Activated naive CD4-positive, alpha-beta T cell treated with anti-CD3 and anti-CD28 coated beads, Interleukin-2, amount 50 U/mL, for 72 hours (primary cell): Measurements from ENCODE around the gene OR4N2. TPM values are rescaled to one million over a fixed set of nuclear protein-coding genes. Genes with fewer than 3 reads are reported as not detected.
"Not testable (repeated sequence)": the region's sequence is repeated elsewhere in the genome, so short reads cannot be mapped to it uniquely, and the experiment has no call there.

Experiments
- ATAC-seq, 2 donors: fragments of 150-1000 bp; cut with Tn5 transposase; 2 replicates each; pipeline ENCODE4 v1.10.0; 2021; ENCODE audit warnings: mild to moderate bottlenecking in 2 of 2, moderate library complexity in 2 of 2
- DNase-seq, 2 donors: peaks; one replicate each; pipeline ENCODE4 v3.0.0; 2021 to 2022; ENCODE audit warnings: low spot score in 2 of 2
- H3K27ac Mint-ChIP-seq, 2 donors: one replicate each; pipeline ENCODE4 v1.8.0; 2022; ENCODE audit warnings: mild to moderate bottlenecking in 2 of 2, mixed read lengths in 2 of 2
- H3K36me3 Mint-ChIP-seq, 2 donors: one replicate each; pipeline ENCODE4 v1.8.0; 2022; ENCODE audit warnings: mixed read lengths in 2 of 2
- H3K9me3 Mint-ChIP-seq, 2 donors: one replicate each; pipeline ENCODE4 v1.8.0; 2022; ENCODE audit warnings: mixed read lengths in 2 of 2
- total RNA-seq, 2 donors: library from RNA; stranded (reverse); gene quantifications; one replicate each; pipeline ENCODE4 v1.2.3, GENCODE V29; 2022

The OR4N2 gene, protein sequence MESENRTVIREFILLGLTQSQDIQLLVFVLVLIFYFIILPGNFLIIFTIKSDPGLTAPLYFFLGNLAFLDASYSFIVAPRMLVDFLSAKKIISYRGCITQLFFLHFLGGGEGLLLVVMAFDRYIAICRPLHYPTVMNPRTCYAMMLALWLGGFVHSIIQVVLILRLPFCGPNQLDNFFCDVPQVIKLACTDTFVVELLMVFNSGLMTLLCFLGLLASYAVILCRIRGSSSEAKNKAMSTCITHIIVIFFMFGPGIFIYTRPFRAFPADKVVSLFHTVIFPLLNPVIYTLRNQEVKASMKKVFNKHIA
- not detected for total RNA-seq

GRCh38 chr14:19803470-19803869 lies at the start of gene OR4N2:
Gene OR4N2 (plus strand): TSS chr14:19803770. CDS start chr14:19827449, 23,679 bp downstream.
- not testable (repeated sequence) for DNase-seq, H3K36me3 Mint-ChIP-seq, ATAC-seq, H3K9me3 Mint-ChIP-seq, H3K27ac Mint-ChIP-seq

GRCh38 chr14:19754172-19754571 lies 49.4 kb upstream of the OR4N2 start:
- Mint-ChIP-seq H3K36me3 (no peaks in the 10 kb centered on the region), H3K27ac (no peak overlapping the region), H3K9me3 (no peaks in the 10 kb centered on the region)
- ATAC-seq (no peak), DNase-seq (no peak)

DNA sequence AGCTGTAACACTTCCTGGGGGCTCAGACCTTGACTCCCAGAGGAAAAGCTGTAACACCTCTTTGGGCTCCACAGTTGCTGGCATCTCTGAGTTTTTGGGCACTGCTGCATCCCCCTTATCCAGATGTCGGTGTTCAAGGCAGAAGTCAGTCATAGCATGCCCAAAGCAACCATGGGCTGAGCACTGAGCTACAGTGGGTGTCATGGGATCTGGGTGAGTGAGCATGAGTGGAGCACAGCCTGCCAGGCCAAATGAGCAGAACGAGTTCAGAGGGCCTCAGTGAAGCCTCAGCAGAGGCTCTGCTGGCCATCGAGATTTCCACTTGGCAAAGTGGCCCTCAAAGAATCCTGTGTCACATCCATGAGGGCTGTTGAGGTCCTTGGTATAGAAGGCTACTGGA lies 32.1 kb upstream of the OR4N2 start:
- not testable (repeated sequence) for H3K9me3 Mint-ChIP-seq, ATAC-seq

GRCh38 chr14:19771895-19772430 lies 31.6 kb upstream of the OR4N2 start:
- Mint-ChIP-seq H3K27ac (no peak overlapping the region), H3K36me3 (peaks cover 0 to 16% of the 10 kb centered on the region in 2 donors), H3K9me3 (peaks cover 9 to 10% of the 10 kb centered on the region in 2 donors)
- no peak for ATAC-seq
- no peak for DNase-seq

More for the DNA sequence above, 32.1 kb upstream of the OR4N2 start:
- DNase-seq, H3K27ac Mint-ChIP-seq: not testable (repeated sequence)
- peaks cover 0 to 16% of the 10 kb centered on the region in 2 donors for H3K36me3 Mint-ChIP-seq

GRCh38 chr14:19772454-19772853 lies 31.1 kb upstream of the OR4N2 start:
- H3K9me3 Mint-ChIP-seq, H3K27ac Mint-ChIP-seq, ATAC-seq, DNase-seq: not testable (repeated sequence)
- peaks cover 0 to 16% of the 10 kb centered on the region in 2 donors for H3K36me3 Mint-ChIP-seq

GRCh38 chr14:19773204-19773603 lies 30.4 kb upstream of the OR4N2 start, which contains the start of gene OR4M1:
Gene OR4M1 (plus strand): TSS chr14:19773504. CDS start chr14:19780323, 6,819 bp downstream.
- DNase-seq, H3K9me3 Mint-ChIP-seq, H3K27ac Mint-ChIP-seq, ATAC-seq: not testable (repeated sequence)
- peaks cover 0 to 16% of the 10 kb centered on the region in 2 donors for H3K36me3 Mint-ChIP-seq

- no peak for DNase-seq
- Mint-ChIP-seq H3K9me3 (peaks cover 3 to 8% of the 10 kb centered on the region in 2 donors), H3K36me3 (peaks cover 0 to 14% of the 10 kb centered on the region in 2 donors), H3K27ac (no peak overlapping the region)
- ATAC-seq = no peak
These were observed 28.0 kb upstream of the OR4N2 start for GRCh38 chr14:19775587-19775986.

- ATAC-seq, DNase-seq: not testable (repeated sequence)
These were observed 17.7 kb upstream of the OR4N2 start for GRCh38 chr14:19785848-19786247.

DNA sequence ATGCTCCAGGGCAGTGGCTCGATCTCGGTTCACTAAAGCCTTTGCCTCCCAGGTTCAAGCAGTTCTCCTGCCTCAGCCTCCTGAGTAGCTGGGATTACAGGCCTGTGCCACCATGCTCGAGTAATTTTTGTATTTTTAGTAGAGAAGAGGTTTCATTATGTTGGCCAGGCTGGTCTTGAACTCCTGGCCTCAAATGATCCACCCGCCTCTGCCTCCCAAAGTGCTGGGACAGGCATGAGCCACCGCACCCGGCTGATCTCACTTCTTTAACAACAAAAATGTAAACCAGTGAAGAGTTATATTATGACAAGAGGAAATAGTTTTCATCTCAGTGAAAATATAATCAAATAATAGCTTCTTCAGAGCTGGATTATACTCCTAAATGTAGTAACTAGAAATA lies 16.3 kb upstream of the OR4N2 start:
- not testable (repeated sequence) for DNase-seq, H3K27ac Mint-ChIP-seq, ATAC-seq, H3K36me3 Mint-ChIP-seq, H3K9me3 Mint-ChIP-seq

More at GRCh38 chr14:19785848-19786247, 17.7 kb upstream of the OR4N2 start:
- not testable (repeated sequence) for H3K9me3 Mint-ChIP-seq, H3K36me3 Mint-ChIP-seq, H3K27ac Mint-ChIP-seq

DNA sequence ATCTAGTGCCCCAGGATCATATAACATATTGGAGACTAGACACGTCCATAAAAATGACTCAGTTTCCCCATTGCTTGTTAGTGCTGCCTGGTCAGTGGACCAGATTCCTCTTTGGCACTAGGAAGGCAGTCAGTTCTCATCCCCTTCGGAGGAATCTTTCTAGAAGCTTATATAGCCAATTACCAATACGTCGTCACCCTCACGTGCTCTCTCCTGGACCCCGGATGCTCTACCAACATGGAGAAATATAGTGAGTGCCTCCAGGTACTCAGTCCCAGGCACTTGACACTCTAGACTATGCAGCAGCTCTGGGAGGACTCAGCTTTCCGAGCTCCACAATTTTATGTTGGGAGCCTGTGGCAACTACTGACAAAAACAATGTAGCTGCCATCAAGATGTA lies 15.4 kb upstream of the OR4N2 start:
- H3K36me3 Mint-ChIP-seq, H3K27ac Mint-ChIP-seq, ATAC-seq, DNase-seq, H3K9me3 Mint-ChIP-seq: not testable (repeated sequence)

GRCh38 chr14:19796520-19797108 lies 7.0 kb upstream of the OR4N2 start:
- not testable (repeated sequence) for H3K36me3 Mint-ChIP-seq, DNase-seq, H3K9me3 Mint-ChIP-seq, H3K27ac Mint-ChIP-seq, ATAC-seq

- no peaks in the 10 kb centered on the region for H3K36me3 Mint-ChIP-seq
- DNase-seq = no peak
- H3K9me3 Mint-ChIP-seq = no peaks in the 10 kb centered on the region
- no peak overlapping the region for H3K27ac Mint-ChIP-seq
- no peak for ATAC-seq
These were observed 3.7 kb upstream of the OR4N2 start for GRCh38 chr14:19799880-19800279.

GRCh38 chr14:19800282-19801117 lies 3.1 kb upstream of the OR4N2 start:
- Mint-ChIP-seq H3K36me3 (no peaks in the 10 kb centered on the region), H3K27ac (no peak overlapping the region), H3K9me3 (no peaks in the 10 kb centered on the region)
- DNase-seq = no peak
- ATAC-seq = no peak

DNA sequence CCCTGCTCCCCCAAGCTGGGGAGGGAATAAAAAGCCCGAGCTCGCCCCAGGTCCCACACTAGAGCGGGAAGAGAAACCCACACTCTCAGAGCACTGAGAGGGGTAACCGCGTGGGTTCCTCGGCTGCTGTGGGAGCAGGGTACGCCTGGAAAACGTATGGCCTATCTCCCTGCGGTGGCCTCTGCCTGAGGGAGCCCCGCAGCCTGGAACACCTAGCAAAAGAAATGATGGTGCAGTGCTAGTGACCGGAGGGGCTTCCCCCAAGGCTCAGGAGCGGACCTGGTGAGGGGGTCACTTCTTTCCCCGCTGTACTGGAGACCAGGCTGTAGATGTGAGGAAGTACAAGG lies 2.5 kb upstream of the OR4N2 start:
- no peaks in the 10 kb centered on the region for H3K9me3 Mint-ChIP-seq
- no peak for ATAC-seq
- no peak overlapping the region for H3K27ac Mint-ChIP-seq
- no peaks in the 10 kb centered on the region for H3K36me3 Mint-ChIP-seq
- DNase-seq = no peak

DNA sequence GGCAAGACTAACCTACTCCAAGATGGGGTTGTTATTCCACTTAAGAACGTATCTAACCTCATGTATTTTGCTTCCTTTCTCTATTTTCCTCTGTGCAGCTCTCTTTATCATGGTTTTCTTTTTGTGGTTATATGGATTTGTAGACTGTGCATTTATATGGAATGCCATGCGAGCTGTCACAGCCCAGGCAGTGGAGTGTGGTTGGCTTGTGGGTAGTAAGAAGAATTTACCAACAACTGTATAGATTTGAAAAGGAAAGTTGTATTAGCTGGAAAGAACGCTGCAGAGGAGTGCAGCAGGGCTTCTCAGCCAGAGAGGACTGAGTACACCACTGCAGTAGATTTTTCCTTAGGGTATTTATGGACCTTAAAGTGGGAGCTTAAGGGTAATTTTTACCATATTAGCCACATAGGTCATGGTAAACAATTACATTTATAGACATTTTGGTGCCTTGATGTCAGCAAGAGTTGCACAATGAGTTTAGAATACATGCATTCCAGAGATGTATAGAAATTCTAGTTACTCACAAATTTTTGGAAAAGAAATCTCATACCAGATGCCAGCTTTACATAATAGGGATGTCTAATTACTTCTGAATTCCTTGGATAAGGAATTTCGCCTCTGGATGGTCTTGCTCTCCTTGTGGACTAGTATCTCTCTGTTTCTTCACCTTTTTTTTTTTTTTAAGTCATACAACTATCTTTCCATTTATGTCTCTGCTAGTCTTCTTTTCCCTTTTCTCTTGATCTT lies 9.8 kb downstream of the OR4N2 start:
- not testable (repeated sequence) for H3K9me3 Mint-ChIP-seq, H3K36me3 Mint-ChIP-seq, ATAC-seq, H3K27ac Mint-ChIP-seq, DNase-seq

GRCh38 chr14:19819879-19820278 lies 16.3 kb downstream of the OR4N2 start:
- H3K27ac Mint-ChIP-seq, DNase-seq, ATAC-seq: not testable (repeated sequence)
- H3K9me3 Mint-ChIP-seq = peaks cover 8 to 13% of the 10 kb centered on the region in 2 donors
- H3K36me3 Mint-ChIP-seq = peaks cover 0 to 11% of the 10 kb centered on the region in 2 donors
